PC-9 (cell line): ENCODE results near the gene R3HDM2.

ENCODE experiments used
- EZH2 ChIP-seq: fragments of 200-600 bp; sonication (generic); IDR thresholded peaks from 2 replicates; pipeline ENCODE4 v1.8.0; 2017; ENCODE audit warnings: antibody characterized with exemption, low read depth
- TF ChIP-seq, protein P1 (sequence below): fragments of 200-600 bp; sonication (generic); conservative IDR thresholded peaks from 2 replicates; pipeline ENCODE4 v1.6.1; 2017; ENCODE audit warnings: mixed run types, antibody characterized with exemption, mild to moderate bottlenecking, moderate library complexity

DNA sequence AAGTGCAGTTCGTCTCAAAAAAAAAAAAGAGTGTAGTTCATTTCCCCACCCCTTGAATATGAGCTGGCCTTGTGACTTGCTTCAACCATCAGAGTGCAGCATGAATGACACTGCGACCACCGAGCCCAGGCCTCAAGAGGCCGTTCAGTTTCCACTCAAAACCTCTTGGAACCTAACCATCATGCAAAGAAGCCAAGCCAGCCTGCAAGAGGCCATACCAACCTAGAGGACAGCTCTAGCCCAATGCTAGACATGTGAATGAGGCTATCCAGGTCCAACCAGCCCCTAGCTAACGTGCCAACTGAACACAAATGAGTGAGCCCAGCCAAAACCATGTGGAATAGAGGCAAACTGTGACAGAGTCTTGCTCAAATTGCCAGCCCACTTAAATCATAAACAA, 29.7 kb downstream of the R3HDM2 start:
- TF ChIP-seq, protein P1, sequence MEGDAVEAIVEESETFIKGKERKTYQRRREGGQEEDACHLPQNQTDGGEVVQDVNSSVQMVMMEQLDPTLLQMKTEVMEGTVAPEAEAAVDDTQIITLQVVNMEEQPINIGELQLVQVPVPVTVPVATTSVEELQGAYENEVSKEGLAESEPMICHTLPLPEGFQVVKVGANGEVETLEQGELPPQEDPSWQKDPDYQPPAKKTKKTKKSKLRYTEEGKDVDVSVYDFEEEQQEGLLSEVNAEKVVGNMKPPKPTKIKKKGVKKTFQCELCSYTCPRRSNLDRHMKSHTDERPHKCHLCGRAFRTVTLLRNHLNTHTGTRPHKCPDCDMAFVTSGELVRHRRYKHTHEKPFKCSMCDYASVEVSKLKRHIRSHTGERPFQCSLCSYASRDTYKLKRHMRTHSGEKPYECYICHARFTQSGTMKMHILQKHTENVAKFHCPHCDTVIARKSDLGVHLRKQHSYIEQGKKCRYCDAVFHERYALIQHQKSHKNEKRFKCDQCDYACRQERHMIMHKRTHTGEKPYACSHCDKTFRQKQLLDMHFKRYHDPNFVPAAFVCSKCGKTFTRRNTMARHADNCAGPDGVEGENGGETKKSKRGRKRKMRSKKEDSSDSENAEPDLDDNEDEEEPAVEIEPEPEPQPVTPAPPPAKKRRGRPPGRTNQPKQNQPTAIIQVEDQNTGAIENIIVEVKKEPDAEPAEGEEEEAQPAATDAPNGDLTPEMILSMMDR, result no peak
- no peak for TF ChIP-seq EZH2
